Breast epithelium (tissue), 3 donors: Measurements from ENCODE around the gene TOM1L1.

Experiments
- CTCF ChIP-seq, 3 donors: fragments of 450-650 bp; IDR thresholded peaks; one replicate each; pipeline ENCODE4 v1.5.1; 2016 to 2017; ENCODE audit warnings: antibody characterized with exemption in 3 of 3, mild to moderate bottlenecking in 3 of 3, moderate library complexity in 3 of 3
- POLR2A ChIP-seq: fragments of 450-650 bp; IDR thresholded peaks from one replicate; pipeline ENCODE4 v1.6.1; 2016; ENCODE audit warnings: antibody characterized with exemption, mild to moderate bottlenecking, moderate library complexity
- POLR2AphosphoS5 ChIP-seq, 3 donors: sonication (generic); formaldehyde crosslinking; IDR thresholded peaks; one replicate each; pipeline ENCODE4 v1.6.1; 2017; ENCODE audit warnings: antibody characterized with exemption in 3 of 3

- TF ChIP-seq POLR2AphosphoS5 (IDR thresholded peaks at IDR 0.05) (no peak), CTCF (IDR thresholded peaks at IDR 0.05) (no peak), POLR2A (no peak)
Measured at GRCh38 chr17:54951286-54951685, 50.6 kb downstream of the TOM1L1 start.
